GM23248 (cell line): ENCODE data around the gene PARVB.

Experiments used
- EZH2 ChIP-seq: fragments of 200-600 bp; sonication (generic); IDR thresholded peaks from 2 replicates; pipeline ENCODE4 v1.6.1; 2018; ENCODE audit warnings: antibody characterized with exemption, mild to moderate bottlenecking; ENCODE audit not compliant: insufficient read depth, poor library complexity, severe bottlenecking
- EZH2phosphoT487 ChIP-seq: fragments of 200-600 bp; sonication (generic); IDR thresholded peaks from 2 replicates; pipeline ENCODE4 v1.6.1; 2018; ENCODE audit warnings: antibody characterized with exemption, moderate library complexity, mild to moderate bottlenecking, low read depth; ENCODE audit not compliant: insufficient read depth

GRCh38 chr22:44046485-44047141 is 22.5 kb downstream of the PARVB start:
- no peak for TF ChIP-seq EZH2
- TF ChIP-seq EZH2phosphoT487 = no peak
